ENCODE data around the gene POLR2I. TPM values are rescaled to one million over a fixed set of nuclear protein-coding genes. Genes with fewer than 3 reads are reported as not detected.

POLR2I gene
- total RNA-seq, 1 donor from 2014 or later: 85.8 TPM

- Mint-ChIP-seq H3K27me3 (no peaks in the 10 kb centered on the region), H3K27ac (no peak overlapping the region)
Observed at GRCh38 chr19:36103040-36103626, 11.5 kb downstream of the POLR2I start.

DNA sequence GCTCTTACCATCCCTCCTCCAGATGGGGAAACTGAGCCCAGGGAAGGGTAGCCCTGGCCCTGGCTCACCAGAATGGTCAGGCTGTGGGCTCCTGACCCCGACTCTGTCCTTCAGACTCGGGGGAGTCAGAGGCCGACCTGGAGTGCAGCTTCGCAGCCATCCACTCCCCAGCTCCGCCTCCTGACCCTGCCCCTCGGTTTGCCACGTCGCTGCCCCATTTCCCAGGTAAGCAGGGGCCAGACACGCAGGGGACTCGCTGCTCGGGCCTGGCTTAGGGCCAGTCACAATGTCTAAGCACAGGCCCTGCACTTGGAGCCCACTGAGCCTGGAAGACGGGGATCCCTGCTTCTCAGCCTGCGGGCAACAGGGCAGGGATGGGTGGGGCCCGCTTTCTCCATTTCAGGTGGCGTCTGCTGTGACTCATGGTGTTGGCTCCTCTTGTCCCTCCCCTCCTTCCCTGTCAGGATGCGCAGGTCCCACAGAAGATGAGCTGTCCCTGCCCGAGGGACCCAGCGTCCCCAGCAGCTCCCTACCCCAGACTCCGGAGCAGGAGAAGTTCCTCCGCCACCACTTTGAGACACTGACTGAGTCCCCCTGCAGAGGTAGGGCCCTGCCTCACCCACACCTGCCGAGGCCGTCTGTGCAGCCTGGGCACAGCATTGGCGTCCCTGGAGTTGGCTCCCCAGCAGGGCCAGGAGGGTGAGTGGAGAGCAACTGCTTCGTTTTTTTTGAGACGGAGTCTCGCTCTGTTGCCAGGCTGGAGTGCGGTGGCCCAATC, 12.9 kb downstream of the POLR2I start:
- Mint-ChIP-seq H3K9me3 (ENCODE audit: low read depth) (no peaks in the 10 kb centered on the region), H3K27ac (no peak overlapping the region), H3K36me3 (ENCODE audit: insufficient read depth) (peaks cover 2% of the 10 kb centered on the region), H3K4me3 (ENCODE audit: low read depth) (no peak overlapping the region), H3K4me1 (ENCODE audit: low read depth) (no peaks in the 10 kb centered on the region), H3K27me3 (no peaks in the 10 kb centered on the region)
- TF ChIP-seq, protein P1, sequence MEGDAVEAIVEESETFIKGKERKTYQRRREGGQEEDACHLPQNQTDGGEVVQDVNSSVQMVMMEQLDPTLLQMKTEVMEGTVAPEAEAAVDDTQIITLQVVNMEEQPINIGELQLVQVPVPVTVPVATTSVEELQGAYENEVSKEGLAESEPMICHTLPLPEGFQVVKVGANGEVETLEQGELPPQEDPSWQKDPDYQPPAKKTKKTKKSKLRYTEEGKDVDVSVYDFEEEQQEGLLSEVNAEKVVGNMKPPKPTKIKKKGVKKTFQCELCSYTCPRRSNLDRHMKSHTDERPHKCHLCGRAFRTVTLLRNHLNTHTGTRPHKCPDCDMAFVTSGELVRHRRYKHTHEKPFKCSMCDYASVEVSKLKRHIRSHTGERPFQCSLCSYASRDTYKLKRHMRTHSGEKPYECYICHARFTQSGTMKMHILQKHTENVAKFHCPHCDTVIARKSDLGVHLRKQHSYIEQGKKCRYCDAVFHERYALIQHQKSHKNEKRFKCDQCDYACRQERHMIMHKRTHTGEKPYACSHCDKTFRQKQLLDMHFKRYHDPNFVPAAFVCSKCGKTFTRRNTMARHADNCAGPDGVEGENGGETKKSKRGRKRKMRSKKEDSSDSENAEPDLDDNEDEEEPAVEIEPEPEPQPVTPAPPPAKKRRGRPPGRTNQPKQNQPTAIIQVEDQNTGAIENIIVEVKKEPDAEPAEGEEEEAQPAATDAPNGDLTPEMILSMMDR (IDR thresholded peaks at IDR 0.05; ENCODE audit: unreplicated experiment): no peak
- DNase-seq (ENCODE audit: low spot score, unreplicated experiment): no peak

More at GRCh38 chr19:36103040-36103626, 11.5 kb downstream of the POLR2I start:
- Mint-ChIP-seq H3K4me1 (ENCODE audit: low read depth) (no peaks in the 10 kb centered on the region), H3K4me3 (ENCODE audit: low read depth) (no peak overlapping the region), H3K36me3 (ENCODE audit: insufficient read depth) (peaks cover 2% of the 10 kb centered on the region), H3K9me3 (ENCODE audit: low read depth) (no peaks in the 10 kb centered on the region)
- DNase-seq (ENCODE audit: low spot score, unreplicated experiment): no peak
- TF ChIP-seq, protein P1 (IDR thresholded peaks at IDR 0.05; ENCODE audit: unreplicated experiment): no peak

- Mint-ChIP-seq H3K4me3 (ENCODE audit: low read depth) (no peak overlapping the region), H3K27me3 (no peaks in the 10 kb centered on the region), H3K4me1 (ENCODE audit: low read depth) (no peaks in the 10 kb centered on the region), H3K9me3 (ENCODE audit: low read depth) (no peaks in the 10 kb centered on the region), H3K36me3 (ENCODE audit: insufficient read depth) (no peaks in the 10 kb centered on the region), H3K27ac (no peak overlapping the region)
- TF ChIP-seq, protein P1 (IDR thresholded peaks at IDR 0.05; ENCODE audit: unreplicated experiment): no peak
- DNase-seq (ENCODE audit: low spot score, unreplicated experiment): no peak
Observed at GRCh38 chr19:36100476-36100875, 14.2 kb downstream of the POLR2I start.

DNA sequence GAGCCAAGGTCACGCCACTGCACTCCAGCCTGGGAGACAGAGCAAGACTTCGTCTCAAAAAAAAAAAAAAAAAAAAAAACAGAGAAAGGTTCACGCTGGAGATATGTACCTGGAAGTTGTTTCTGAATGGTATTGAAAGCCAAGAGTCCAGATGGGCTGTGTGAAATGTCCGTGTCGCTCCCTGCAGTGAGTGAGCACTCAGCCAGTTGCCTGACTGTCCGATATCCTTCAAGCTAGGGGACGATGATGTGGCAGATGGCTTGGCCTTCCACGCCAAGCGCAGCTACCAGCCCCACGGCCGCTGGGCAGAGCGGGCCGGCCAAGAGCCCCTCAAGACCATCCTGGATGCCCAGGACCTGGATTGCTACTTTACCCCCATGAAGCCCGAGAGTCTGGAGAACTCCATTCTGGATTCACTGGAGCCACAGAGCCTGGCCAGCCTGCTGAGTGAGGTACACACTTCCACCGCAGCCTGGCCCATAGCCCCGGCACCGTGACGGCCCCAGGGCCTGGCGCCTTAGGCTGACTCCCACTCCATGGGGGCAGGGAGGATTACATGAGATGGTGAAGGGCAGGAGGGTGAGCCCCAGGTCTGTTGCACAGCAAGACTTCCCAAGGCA, 15.4 kb downstream of the POLR2I start:
- no peaks in the 10 kb centered on the region for H3K9me3 Mint-ChIP-seq (ENCODE audit: low read depth)
- no peaks in the 10 kb centered on the region for H3K4me1 Mint-ChIP-seq (ENCODE audit: low read depth)
- no peak overlapping the region for H3K27ac Mint-ChIP-seq
- H3K27me3 Mint-ChIP-seq: no peaks in the 10 kb centered on the region
- no peak for DNase-seq (ENCODE audit: low spot score, unreplicated experiment)
- TF ChIP-seq, protein P1 (IDR thresholded peaks at IDR 0.05; ENCODE audit: unreplicated experiment): no peak
- no peaks in the 10 kb centered on the region for H3K36me3 Mint-ChIP-seq (ENCODE audit: insufficient read depth)
- H3K4me3 Mint-ChIP-seq (ENCODE audit: low read depth): no peak overlapping the region

DNA sequence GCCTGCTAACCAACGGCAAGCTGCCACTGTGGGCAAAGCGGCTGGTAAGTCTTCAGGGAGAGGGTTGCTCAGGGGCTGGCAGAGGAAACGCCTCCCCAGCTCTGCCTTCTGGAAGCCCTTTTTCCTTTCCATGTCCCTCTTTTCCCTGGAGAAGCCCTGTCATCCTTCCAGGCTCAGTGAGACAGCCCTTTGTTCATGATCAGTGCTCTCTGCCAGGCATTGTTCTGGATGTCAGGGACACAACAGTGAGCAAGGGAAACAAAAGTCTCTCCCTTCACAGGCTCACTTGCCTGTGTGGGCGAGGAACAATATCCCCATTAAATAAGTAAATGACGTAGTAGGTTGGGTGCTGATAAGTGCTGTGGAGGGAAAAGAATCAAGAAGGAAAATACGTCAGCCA, 17.6 kb downstream of the POLR2I start:
- H3K36me3 Mint-ChIP-seq (ENCODE audit: insufficient read depth): no peaks in the 10 kb centered on the region
- H3K27ac Mint-ChIP-seq: no peak overlapping the region
- TF ChIP-seq, protein P1 (IDR thresholded peaks at IDR 0.05; ENCODE audit: unreplicated experiment): no peak
- DNase-seq (ENCODE audit: low spot score, unreplicated experiment): no peak
- H3K4me1 Mint-ChIP-seq (ENCODE audit: low read depth): no peaks in the 10 kb centered on the region
- H3K27me3 Mint-ChIP-seq: no peaks in the 10 kb centered on the region
- no peaks in the 10 kb centered on the region for H3K9me3 Mint-ChIP-seq (ENCODE audit: low read depth)
- no peak overlapping the region for H3K4me3 Mint-ChIP-seq (ENCODE audit: low read depth)
